Upper lobe of right lung (tissue), 1 donor: ENCODE data around the gene PTPRM. TPM values are rescaled to one million over a fixed set of nuclear protein-coding genes. Genes with fewer than 3 reads are reported as not detected.

Experiments used
- ATAC-seq: fragments of 200-7000 bp; cut with Tn5 transposase; one replicate; pipeline ENCODE4 v1.9.1; 2020; ENCODE audit warnings: mild to moderate bottlenecking, moderate library complexity
- DNase-seq: peaks from one replicate; pipeline ENCODE4 v3.0.0-alpha.2; 2020
- H3K27ac ChIP-seq: fragments of 200-600 bp; one replicate; pipeline ENCODE4 v1.8.0; 2022
- H3K27me3 ChIP-seq: fragments of 200-600 bp; one replicate; pipeline ENCODE4 v1.8.0; 2022; ENCODE audit warnings: mild to moderate bottlenecking
- H3K36me3 ChIP-seq: fragments of 200-600 bp; one replicate; pipeline ENCODE4 v1.8.0; 2022
- H3K4me1 ChIP-seq: fragments of 200-600 bp; one replicate; pipeline ENCODE4 v1.8.0; 2022
- H3K4me3 ChIP-seq: fragments of 200-600 bp; one replicate; pipeline ENCODE4 v1.8.0; 2022; ENCODE audit warnings: mild to moderate bottlenecking
- H3K9me3 ChIP-seq: fragments of 200-600 bp; one replicate; pipeline ENCODE4 v1.8.0; 2022
- intact Hi-C: fragments of 100-400 bp; cut with DNase I; formaldehyde crosslinking; loops from one replicate; pipeline ENCODE4 v1.11.0; 2022
- total RNA-seq: library from RNA; stranded (reverse); fragmentation: NEBNext Ultra II Directional; extraction: Animal tissue kit (Norgen Biotek cat#: 25700); gene quantifications from one replicate; pipeline ENCODE4 v1.2.1, GENCODE V29; 2021
- TF ChIP-seq, protein P1 (sequence below): fragments of 200-600 bp; IDR thresholded peaks from one replicate; pipeline ENCODE4 v1.8.0; 2022; ENCODE audit warnings: antibody characterized with exemption
- donor health status: DM: no; HTN: yes; CAD: no; lungs with severe emphysema.

Gene PTPRM
- total RNA-seq, 1 donor from 2014 or later: 99.3 TPM

DNA sequence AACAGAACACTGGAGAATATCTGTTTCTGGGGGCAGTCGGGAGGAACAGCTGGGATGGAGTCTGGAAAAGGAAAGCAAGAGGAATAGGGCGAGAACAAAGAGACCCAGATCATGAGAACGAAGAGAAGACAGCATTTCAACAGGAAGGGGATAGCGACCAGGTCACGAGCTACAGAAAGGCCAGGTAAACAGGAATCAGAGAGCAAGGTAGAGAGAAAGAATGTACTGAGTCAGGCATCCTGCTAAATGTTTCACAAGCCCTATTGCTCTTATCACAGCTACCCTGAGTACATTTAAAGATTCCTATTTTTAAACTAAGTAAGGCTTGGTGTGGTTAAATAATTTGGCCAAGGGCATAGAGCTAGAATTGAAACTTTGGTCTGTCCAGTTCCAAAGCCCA, 787.2 kb downstream of the PTPRM start:
- no peaks in the 10 kb centered on the region for H3K36me3 ChIP-seq
- no peak overlapping the region for H3K4me3 ChIP-seq
- DNase-seq (no peak), ATAC-seq (peak; percentile 58)
- no peaks in the 10 kb centered on the region for H3K27me3 ChIP-seq
- H3K9me3 ChIP-seq: no peaks in the 10 kb centered on the region
- H3K4me1 ChIP-seq: no peaks in the 10 kb centered on the region
- TF ChIP-seq, protein P1, sequence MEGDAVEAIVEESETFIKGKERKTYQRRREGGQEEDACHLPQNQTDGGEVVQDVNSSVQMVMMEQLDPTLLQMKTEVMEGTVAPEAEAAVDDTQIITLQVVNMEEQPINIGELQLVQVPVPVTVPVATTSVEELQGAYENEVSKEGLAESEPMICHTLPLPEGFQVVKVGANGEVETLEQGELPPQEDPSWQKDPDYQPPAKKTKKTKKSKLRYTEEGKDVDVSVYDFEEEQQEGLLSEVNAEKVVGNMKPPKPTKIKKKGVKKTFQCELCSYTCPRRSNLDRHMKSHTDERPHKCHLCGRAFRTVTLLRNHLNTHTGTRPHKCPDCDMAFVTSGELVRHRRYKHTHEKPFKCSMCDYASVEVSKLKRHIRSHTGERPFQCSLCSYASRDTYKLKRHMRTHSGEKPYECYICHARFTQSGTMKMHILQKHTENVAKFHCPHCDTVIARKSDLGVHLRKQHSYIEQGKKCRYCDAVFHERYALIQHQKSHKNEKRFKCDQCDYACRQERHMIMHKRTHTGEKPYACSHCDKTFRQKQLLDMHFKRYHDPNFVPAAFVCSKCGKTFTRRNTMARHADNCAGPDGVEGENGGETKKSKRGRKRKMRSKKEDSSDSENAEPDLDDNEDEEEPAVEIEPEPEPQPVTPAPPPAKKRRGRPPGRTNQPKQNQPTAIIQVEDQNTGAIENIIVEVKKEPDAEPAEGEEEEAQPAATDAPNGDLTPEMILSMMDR: no peak
- intact Hi-C loops: no loop called here
- H3K27ac ChIP-seq: no peak overlapping the region

- no peak for ATAC-seq
- TF ChIP-seq, protein P1: no peak
Observed at GRCh38 chr18:8356001-8356400, 788.9 kb downstream of the PTPRM start.

GRCh38 chr18:8357320-8357719, 790.2 kb downstream of the PTPRM start:
- Histone ChIP-seq H3K27me3 (no peaks in the 10 kb centered on the region), H3K36me3 (no peaks in the 10 kb centered on the region), H3K4me1 (no peaks in the 10 kb centered on the region), H3K9me3 (no peaks in the 10 kb centered on the region), H3K4me3 (no peak overlapping the region), H3K27ac (no peak overlapping the region)
- DNase-seq (no peak), ATAC-seq (no peak)
- TF ChIP-seq, protein P1: no peak
- intact Hi-C loops: no loop called here

More at GRCh38 chr18:8356001-8356400, 788.9 kb downstream of the PTPRM start:
- Histone ChIP-seq H3K4me3 (no peak overlapping the region), H3K27ac (no peak overlapping the region), H3K4me1 (no peaks in the 10 kb centered on the region), H3K36me3 (no peaks in the 10 kb centered on the region), H3K27me3 (no peaks in the 10 kb centered on the region), H3K9me3 (no peaks in the 10 kb centered on the region)
- intact Hi-C loops: no loop called here
- DNase-seq: no peak

DNA sequence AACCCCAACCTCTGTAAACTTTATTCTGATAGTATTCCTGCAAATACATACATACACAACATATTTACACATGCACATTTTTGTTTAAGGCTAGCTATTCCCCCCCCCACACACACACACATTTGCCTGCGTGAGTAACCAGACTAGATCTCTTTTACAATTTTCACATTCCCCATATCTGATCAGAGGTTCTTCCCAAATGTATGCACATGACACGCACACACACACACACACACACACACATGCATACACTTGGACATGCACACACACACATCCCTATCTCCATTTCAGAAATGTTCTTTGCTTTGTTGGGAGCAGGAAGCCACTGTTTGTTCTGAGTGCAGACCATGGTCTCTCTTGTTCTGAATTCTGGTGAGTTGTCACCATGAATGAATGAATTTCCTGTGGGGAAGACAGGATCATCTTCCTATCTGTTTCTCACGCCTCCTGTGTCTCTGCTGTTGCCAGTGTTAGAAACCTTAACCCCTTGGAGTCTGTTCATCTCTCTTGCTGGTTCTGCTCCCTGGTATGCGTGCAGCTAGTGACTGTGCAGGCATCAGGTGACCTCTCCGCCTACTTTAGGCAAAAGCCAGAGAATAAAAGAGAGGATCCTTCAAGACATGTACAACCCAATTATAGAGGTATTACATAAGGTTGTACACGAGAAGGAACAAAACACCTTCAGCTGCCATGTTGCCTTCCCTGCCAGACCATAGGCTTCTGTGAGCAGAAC, 791.1 kb downstream of the PTPRM start:
- Histone ChIP-seq H3K36me3 (no peaks in the 10 kb centered on the region), H3K27ac (no peak overlapping the region), H3K9me3 (no peaks in the 10 kb centered on the region), H3K4me3 (no peak overlapping the region), H3K4me1 (no peaks in the 10 kb centered on the region), H3K27me3 (no peaks in the 10 kb centered on the region)
- TF ChIP-seq, protein P1: no peak
- intact Hi-C loops: no loop called here
- ATAC-seq: no peak
- DNase-seq: no peak

GRCh38 chr18:8359076-8359475, 792.0 kb downstream of the PTPRM start:
- TF ChIP-seq, protein P1: no peak
- ATAC-seq (no peak), DNase-seq (no peak)
- intact Hi-C loops: no loop called here
- Histone ChIP-seq H3K4me1 (no peaks in the 10 kb centered on the region), H3K9me3 (no peaks in the 10 kb centered on the region), H3K27ac (no peak overlapping the region), H3K4me3 (no peak overlapping the region), H3K36me3 (no peaks in the 10 kb centered on the region), H3K27me3 (no peaks in the 10 kb centered on the region)
